ENCODE measurements around the gene CEP41. TPM values are rescaled to one million over a fixed set of nuclear protein-coding genes. Genes with fewer than 3 reads are reported as not detected.

The CEP41 gene
- total RNA-seq, 2 donors from 2014 or later, result 11.4 to 13.0 TPM

- DNase-seq, result no peak
- no peaks in the 10 kb centered on the region for H3K4me1 ChIP-seq (ENCODE audit: control insufficient read depth, insufficient read depth, low read length)
- H3K27ac ChIP-seq (ENCODE audit: low read depth, low read length), result no peak overlapping the region
- H3K4me3 ChIP-seq (ENCODE audit: low read length), result no peak overlapping the region
- no peak overlapping the region for H3K9ac ChIP-seq (ENCODE audit: extremely low read depth, low read length, poor library complexity, severe bottlenecking)
- no peaks in the 10 kb centered on the region for H3K27me3 Mint-ChIP-seq (ENCODE audit: insufficient read depth)
- peaks cover 4% of the 10 kb centered on the region for H3K36me3 Mint-ChIP-seq (ENCODE audit: low read depth)
- no peaks in the 10 kb centered on the region for H3K36me3 ChIP-seq (ENCODE audit: control insufficient read depth, insufficient read depth, low read length)
- H3K4me1 Mint-ChIP-seq, result no peaks in the 10 kb centered on the region
- H3K27me3 ChIP-seq (ENCODE audit: control insufficient read depth, insufficient read depth, low read length, poor library complexity, severe bottlenecking), result no peaks in the 10 kb centered on the region
- no peak for TF ChIP-seq CTCF (conservative IDR thresholded peaks at IDR 0.05)
- H3K27ac Mint-ChIP-seq, result no peak overlapping the region
- H3K4me3 Mint-ChIP-seq, result no peak overlapping the region
- H3K9me3 ChIP-seq (ENCODE audit: control insufficient read depth, low read length), result no peaks in the 10 kb centered on the region
- no peaks in the 10 kb centered on the region for H3K9me3 Mint-ChIP-seq
- WGBS, 2 experiments (ENCODE audit: insufficient coverage in 1 of 2, insufficient read length in 1 of 2), result 80 to 88% methylated on average over 2 to 4 of the region's 4 CpGs
Observed at GRCh38 chr7:130410868-130411541, 29.8 kb downstream of the CEP41 start.

GRCh38 chr7:130409712-130410072 lies 31.1 kb downstream of the CEP41 start:
- Mint-ChIP-seq H3K4me1 (no peaks in the 10 kb centered on the region), H3K4me3 (no peak overlapping the region), H3K36me3 (ENCODE audit: low read depth) (peaks cover 4% of the 10 kb centered on the region), H3K27ac (no peak overlapping the region), H3K9me3 (no peaks in the 10 kb centered on the region), H3K27me3 (ENCODE audit: insufficient read depth) (no peaks in the 10 kb centered on the region)
- no peak for TF ChIP-seq CTCF (conservative IDR thresholded peaks at IDR 0.05)
- no peak overlapping the region for H3K27ac ChIP-seq (ENCODE audit: low read depth, low read length)
- no peaks in the 10 kb centered on the region for H3K9me3 ChIP-seq (ENCODE audit: control insufficient read depth, low read length)
- H3K27me3 ChIP-seq (ENCODE audit: control insufficient read depth, insufficient read depth, low read length, poor library complexity, severe bottlenecking), result no peaks in the 10 kb centered on the region
- no peak for DNase-seq
- no peaks in the 10 kb centered on the region for H3K36me3 ChIP-seq (ENCODE audit: control insufficient read depth, insufficient read depth, low read length)
- H3K4me1 ChIP-seq (ENCODE audit: control insufficient read depth, insufficient read depth, low read length), result no peaks in the 10 kb centered on the region
- H3K4me3 ChIP-seq (ENCODE audit: low read length), result no peak overlapping the region
- H3K9ac ChIP-seq (ENCODE audit: extremely low read depth, low read length, poor library complexity, severe bottlenecking), result no peak overlapping the region
- 91 to 95% methylated on average over 4 of the region's 4 CpGs for WGBS, 2 experiments (ENCODE audit: insufficient coverage in 1 of 2, insufficient read length in 1 of 2)

GRCh38 chr7:130409067-130409711 lies 31.6 kb downstream of the CEP41 start:
- no peak for DNase-seq
- H3K4me3 Mint-ChIP-seq, result no peak overlapping the region
- Histone ChIP-seq H3K27ac (ENCODE audit: low read depth, low read length) (peak overlapping the region; percentile 36), H3K9ac (ENCODE audit: extremely low read depth, low read length, poor library complexity, severe bottlenecking) (no peak overlapping the region), H3K4me3 (ENCODE audit: low read length) (no peak overlapping the region), H3K9me3 (ENCODE audit: control insufficient read depth, low read length) (no peaks in the 10 kb centered on the region), H3K27me3 (ENCODE audit: control insufficient read depth, insufficient read depth, low read length, poor library complexity, severe bottlenecking) (no peaks in the 10 kb centered on the region), H3K36me3 (ENCODE audit: control insufficient read depth, insufficient read depth, low read length) (no peaks in the 10 kb centered on the region), H3K4me1 (ENCODE audit: control insufficient read depth, insufficient read depth, low read length) (no peaks in the 10 kb centered on the region)
- no peaks in the 10 kb centered on the region for H3K9me3 Mint-ChIP-seq
- no peaks in the 10 kb centered on the region for H3K4me1 Mint-ChIP-seq
- 63 to 71% methylated on average over 1 to 2 of the region's 3 CpGs for WGBS, 2 experiments (ENCODE audit: insufficient coverage in 1 of 2, insufficient read length in 1 of 2)
- H3K27ac Mint-ChIP-seq, result no peak overlapping the region
- TF ChIP-seq CTCF (conservative IDR thresholded peaks at IDR 0.05), result no peak
- peaks cover 4% of the 10 kb centered on the region for H3K36me3 Mint-ChIP-seq (ENCODE audit: low read depth)
- H3K27me3 Mint-ChIP-seq (ENCODE audit: insufficient read depth), result no peaks in the 10 kb centered on the region

Measured in endodermal cell (in vitro differentiated cells).